ENCODE data around the gene MUC13. TPM values are rescaled to one million over a fixed set of nuclear protein-coding genes. Genes with fewer than 3 reads are reported as not detected.

Gene MUC13, protein sequence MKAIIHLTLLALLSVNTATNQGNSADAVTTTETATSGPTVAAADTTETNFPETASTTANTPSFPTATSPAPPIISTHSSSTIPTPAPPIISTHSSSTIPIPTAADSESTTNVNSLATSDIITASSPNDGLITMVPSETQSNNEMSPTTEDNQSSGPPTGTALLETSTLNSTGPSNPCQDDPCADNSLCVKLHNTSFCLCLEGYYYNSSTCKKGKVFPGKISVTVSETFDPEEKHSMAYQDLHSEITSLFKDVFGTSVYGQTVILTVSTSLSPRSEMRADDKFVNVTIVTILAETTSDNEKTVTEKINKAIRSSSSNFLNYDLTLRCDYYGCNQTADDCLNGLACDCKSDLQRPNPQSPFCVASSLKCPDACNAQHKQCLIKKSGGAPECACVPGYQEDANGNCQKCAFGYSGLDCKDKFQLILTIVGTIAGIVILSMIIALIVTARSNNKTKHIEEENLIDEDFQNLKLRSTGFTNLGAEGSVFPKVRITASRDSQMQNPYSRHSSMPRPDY
- total RNA-seq: 1 to 10 TPM in 1 of 2 donors, under 1 TPM in 1; 0.66 to 1.6 TPM

DNA sequence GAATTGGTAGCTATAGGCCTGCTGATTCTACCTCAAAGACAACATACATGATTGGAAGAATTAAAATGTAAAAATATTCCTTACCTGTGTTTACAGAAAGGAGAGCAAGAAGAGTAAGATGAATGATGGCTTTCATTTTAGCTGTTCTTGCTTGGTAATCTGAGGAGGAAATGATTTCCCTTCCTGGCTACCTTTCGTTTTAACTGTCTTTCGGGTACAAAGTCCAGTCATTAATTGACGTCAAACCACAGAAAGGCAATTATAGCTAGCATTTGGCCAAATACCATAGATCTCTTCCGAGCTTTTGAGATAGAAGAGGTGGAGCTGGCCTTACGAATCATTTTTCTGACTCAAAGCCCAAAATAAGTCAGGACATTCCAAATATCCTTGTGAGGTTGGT lies at the start of gene MUC13:
MUC13 (minus strand) TSS at position 175 of the 400 bp plus-strand sequence; CDS start at position 136, 39 bp downstream.
- TF ChIP-seq, protein P1, sequence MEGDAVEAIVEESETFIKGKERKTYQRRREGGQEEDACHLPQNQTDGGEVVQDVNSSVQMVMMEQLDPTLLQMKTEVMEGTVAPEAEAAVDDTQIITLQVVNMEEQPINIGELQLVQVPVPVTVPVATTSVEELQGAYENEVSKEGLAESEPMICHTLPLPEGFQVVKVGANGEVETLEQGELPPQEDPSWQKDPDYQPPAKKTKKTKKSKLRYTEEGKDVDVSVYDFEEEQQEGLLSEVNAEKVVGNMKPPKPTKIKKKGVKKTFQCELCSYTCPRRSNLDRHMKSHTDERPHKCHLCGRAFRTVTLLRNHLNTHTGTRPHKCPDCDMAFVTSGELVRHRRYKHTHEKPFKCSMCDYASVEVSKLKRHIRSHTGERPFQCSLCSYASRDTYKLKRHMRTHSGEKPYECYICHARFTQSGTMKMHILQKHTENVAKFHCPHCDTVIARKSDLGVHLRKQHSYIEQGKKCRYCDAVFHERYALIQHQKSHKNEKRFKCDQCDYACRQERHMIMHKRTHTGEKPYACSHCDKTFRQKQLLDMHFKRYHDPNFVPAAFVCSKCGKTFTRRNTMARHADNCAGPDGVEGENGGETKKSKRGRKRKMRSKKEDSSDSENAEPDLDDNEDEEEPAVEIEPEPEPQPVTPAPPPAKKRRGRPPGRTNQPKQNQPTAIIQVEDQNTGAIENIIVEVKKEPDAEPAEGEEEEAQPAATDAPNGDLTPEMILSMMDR (IDR thresholded peaks at IDR 0.05): no peak
- no peak for TF ChIP-seq POLR2A (IDR thresholded peaks at IDR 0.05)
- peak within 1 kb of the TSS in 2 of 4 donors; percentile 17 to 34 for H3K27ac ChIP-seq
- DNase-seq (no peak), ATAC-seq (peak; percentile 58)
- H3K4me3 ChIP-seq: no peak within 1 kb of the TSS
- H3K9me3 ChIP-seq: no peaks in the 10 kb centered on the region
- no peaks in the 10 kb centered on the region for H3K27me3 ChIP-seq
- 58 to 60% methylated on average over 5 of the region's 5 CpGs for WGBS, 2 donors
- H3K4me1 ChIP-seq: peaks cover 7% of the 10 kb centered on the region
- no peaks in the 10 kb centered on the region for H3K36me3 ChIP-seq (replicated peaks in 1 of 2; ENCODE audit: insufficient read depth in 1 of 2, low read depth in 2 of 2)
- intact Hi-C loops (cut with DNase I): no loop called here

DNA sequence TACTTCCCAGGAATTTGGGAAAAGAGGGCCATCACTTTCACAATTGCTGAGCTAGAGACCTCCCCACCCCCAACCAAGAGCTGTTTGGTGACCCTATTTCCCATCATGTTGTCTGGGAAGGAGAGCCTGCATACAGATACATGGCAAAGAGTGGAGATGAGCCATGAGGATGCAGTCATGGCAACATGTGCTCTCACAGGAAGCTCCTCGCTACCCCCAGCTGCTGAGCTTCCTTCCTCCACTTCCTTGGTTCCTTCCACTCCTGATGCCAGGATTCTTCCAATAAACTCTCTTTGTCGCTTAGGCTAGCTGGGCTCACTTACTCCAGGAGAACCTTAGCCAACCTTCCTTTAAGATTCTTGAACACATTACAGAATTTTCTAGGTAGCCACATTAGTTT lies 48.3 kb upstream of the MUC13 start:
- H3K9me3 ChIP-seq: no peaks in the 10 kb centered on the region
- no peaks in the 10 kb centered on the region for H3K4me1 ChIP-seq
- intact Hi-C loops (cut with DNase I): no loop called here
- H3K27ac ChIP-seq: no peak overlapping the region
- H3K27me3 ChIP-seq: no peaks in the 10 kb centered on the region
- H3K4me3 ChIP-seq: no peak overlapping the region
- ATAC-seq (no peak), DNase-seq (no peak)
- 87 to 95% methylated on average over 2 of the region's 2 CpGs for WGBS, 2 donors
- no peak for TF ChIP-seq POLR2A (IDR thresholded peaks at IDR 0.05)
- TF ChIP-seq, protein P1 (IDR thresholded peaks at IDR 0.05): no peak
- H3K36me3 ChIP-seq (replicated peaks in 1 of 2; ENCODE audit: insufficient read depth in 1 of 2, low read depth in 2 of 2): peaks cover 0 to under 1% of the 10 kb centered on the region in 2 donors

DNA sequence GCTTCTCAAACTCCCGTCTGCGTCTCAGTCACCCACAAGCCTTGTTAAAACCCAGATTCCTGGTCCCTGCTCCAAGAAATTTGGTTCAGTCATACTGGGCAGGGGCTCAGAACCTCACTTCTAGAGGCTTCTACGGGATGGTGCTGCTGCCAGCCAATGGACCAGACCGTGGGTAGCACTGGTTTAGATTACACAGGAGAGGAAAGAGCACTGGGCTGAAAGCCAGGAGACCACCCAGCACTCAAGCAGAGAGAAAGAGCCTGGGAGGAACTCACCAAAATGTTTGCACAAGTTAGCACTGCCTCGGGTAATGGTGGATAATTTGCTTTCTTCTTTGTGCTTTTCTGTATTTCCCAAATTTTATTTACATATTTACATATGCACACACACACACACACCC lies 46.9 kb upstream of the MUC13 start:
- intact Hi-C loops (cut with DNase I): no loop called here
- H3K4me3 ChIP-seq: no peak overlapping the region
- ATAC-seq (no peak), DNase-seq (no peak)
- H3K9me3 ChIP-seq: no peaks in the 10 kb centered on the region
- H3K4me1 ChIP-seq: no peaks in the 10 kb centered on the region
- TF ChIP-seq, protein P1 (IDR thresholded peaks at IDR 0.05): no peak
- no peak for TF ChIP-seq POLR2A (IDR thresholded peaks at IDR 0.05)
- H3K27ac ChIP-seq: no peak overlapping the region
- 74 to 86% methylated on average over 5 of the region's 5 CpGs for WGBS, 2 donors
- no peaks in the 10 kb centered on the region for H3K27me3 ChIP-seq
- H3K36me3 ChIP-seq (replicated peaks in 1 of 2; ENCODE audit: insufficient read depth in 1 of 2, low read depth in 2 of 2): peaks cover 0 to 3% of the 10 kb centered on the region in 2 donors

DNA sequence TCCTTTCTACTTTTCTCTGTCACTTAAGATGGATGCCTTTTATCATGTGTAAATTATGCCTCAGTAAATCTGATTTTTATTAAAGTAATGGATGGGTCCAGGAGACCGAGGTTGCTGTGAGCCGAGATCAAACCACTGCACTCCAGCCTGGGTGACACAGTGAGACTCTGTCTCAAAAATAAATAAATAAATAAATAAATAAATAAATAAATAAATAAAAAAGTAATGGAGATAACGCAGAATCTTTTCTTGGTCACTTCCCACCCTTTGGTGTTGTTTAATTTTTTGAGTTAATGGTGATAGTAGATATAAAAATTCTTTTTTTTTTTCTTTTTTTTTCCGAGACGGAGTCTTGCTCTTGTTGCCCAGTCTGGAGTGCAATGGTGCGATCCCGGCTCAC lies 44.1 kb upstream of the MUC13 start:
- Histone ChIP-seq H3K4me1 (no peaks in the 10 kb centered on the region), H3K27me3 (no peaks in the 10 kb centered on the region), H3K9me3 (no peaks in the 10 kb centered on the region), H3K27ac (no peak overlapping the region), H3K36me3 (replicated peaks in 1 of 2; ENCODE audit: insufficient read depth in 1 of 2, low read depth in 2 of 2) (peaks cover 0 to 3% of the 10 kb centered on the region in 2 donors), H3K4me3 (no peak overlapping the region)
- intact Hi-C loops (cut with DNase I): no loop called here
- DNase-seq (no peak), ATAC-seq (no peak)
- TF ChIP-seq, protein P1 (IDR thresholded peaks at IDR 0.05): no peak
- no peak for TF ChIP-seq POLR2A (IDR thresholded peaks at IDR 0.05)
- 96 to 98% methylated on average over 7 of the region's 7 CpGs for WGBS, 2 donors

Measured in body of pancreas (tissue), 4 donors.